ENCODE data around the gene DDX27.

- TF ChIP-seq POLR2A (IDR thresholded peaks at IDR 0.05) (no peak), CTCF (IDR thresholded peaks at IDR 0.05) (no peak)
These were observed 62.8 kb downstream of the DDX27 start for GRCh38 chr20:49281913-49282467.
